PC-3 (cell line): ENCODE results near the gene TPST1.
"Not testable (repeated sequence)": the region's sequence is repeated elsewhere in the genome, so short reads cannot be mapped to it uniquely, and the experiment has no call there.

Experiments used
- CTCF ChIP-seq: fragments of 300-600 bp; sonication (generic); conservative IDR thresholded peaks from 2 replicates; pipeline ENCODE4 v1.5.1; 2017; ENCODE audit warnings: antibody characterized with exemption, low read depth, mild to moderate bottlenecking, low read length
- EZH2 ChIP-seq: fragments of 300-600 bp; sonication (generic); IDR thresholded peaks from one replicate; pipeline ENCODE4 v1.6.1; 2017; ENCODE audit warnings: antibody characterized with exemption, mild to moderate bottlenecking, low read length; ENCODE audit not compliant: unreplicated experiment

GRCh38 chr7:66231326-66232216 lies 26.4 kb downstream of the TPST1 start:
- TF ChIP-seq EZH2, CTCF: not testable (repeated sequence)
